KG1 (cell line): ENCODE data around the gene DAB1.

Experiments
- DNase-seq: peaks from one replicate; lab custom pipeline; 2025; lab: John Stamatoyannopoulos, UW

DAB1 gene

DNA sequence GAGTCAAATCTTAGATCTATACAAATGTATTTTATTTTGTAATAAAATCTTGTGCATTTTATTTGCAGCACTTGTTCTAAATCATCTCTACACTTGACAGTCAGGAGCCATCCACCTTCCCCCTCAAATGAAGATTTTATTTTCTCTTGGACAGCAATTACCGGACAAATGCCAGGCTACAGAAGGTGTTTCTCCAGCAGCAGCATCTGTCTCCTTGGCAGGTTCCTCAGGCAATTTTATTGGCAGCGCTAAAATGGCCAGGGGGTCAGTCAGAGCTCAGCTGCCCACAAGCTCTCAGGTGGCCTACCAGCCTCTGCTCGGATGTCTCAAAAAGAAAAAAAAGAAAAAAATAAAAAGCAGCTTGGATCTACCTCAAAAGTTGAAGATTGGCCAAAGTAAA is 107.6 kb downstream of the DAB1 start:
- no peak for DNase-seq

DNA sequence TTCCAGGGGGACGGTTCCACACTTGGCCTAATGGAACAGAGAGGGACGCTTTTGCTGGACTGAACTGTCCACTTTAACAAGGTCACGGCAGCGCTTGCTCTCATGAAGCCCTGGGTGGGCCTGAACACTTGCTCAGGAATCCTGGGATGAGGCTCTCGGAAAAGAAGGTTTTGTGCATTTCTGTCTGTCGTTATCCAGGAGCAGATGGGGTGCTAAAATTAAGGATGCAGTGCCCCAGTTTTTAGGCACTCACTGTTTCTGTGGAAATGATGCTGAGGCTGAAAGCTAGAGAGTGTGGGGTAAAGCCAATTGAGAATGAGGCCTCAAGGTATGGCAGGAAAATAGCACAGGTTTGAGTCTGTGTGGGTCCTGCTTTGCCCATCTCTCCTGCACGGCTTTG is 111.0 kb downstream of the DAB1 start:
- DNase-seq, result no peak

DNA sequence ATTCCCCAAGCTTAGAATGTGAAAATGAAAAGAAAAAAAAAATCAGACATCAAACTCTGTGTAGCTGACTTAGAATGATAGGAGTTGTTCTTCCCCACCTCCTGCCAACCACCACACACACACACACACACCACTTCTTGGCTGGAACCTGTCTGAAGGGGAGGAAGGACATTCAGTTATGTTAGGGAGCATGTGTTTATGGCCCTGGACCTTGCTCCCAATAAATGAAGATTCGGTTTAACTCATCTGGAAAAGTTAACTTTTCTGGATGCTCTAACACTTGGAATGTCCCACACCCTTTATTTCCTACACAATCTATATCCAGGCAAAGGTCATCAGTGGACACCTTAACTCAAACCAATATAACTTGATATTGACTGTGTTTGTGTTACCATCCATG is 112.4 kb downstream of the DAB1 start:
- DNase-seq, result no peak

DNA sequence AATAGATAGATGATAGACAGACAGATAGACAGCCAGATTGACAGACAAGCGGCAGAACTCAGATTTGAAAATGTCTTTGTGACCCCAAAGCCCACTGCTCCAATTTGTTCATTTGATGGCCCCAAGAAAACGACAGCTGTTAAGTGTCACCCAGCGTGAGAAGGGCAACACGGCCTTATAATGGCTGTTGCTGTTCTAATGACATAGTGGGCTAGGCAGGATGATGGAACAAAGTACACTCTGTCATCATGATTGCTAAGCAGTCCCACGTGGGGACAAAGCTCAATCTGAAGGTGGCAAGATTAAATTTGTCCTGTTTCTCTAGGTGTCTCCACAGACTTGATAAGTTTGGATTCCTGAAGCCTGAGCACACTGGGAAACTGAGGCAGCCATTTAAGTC is 112.9 kb downstream of the DAB1 start:
- DNase-seq, result no peak

DNA sequence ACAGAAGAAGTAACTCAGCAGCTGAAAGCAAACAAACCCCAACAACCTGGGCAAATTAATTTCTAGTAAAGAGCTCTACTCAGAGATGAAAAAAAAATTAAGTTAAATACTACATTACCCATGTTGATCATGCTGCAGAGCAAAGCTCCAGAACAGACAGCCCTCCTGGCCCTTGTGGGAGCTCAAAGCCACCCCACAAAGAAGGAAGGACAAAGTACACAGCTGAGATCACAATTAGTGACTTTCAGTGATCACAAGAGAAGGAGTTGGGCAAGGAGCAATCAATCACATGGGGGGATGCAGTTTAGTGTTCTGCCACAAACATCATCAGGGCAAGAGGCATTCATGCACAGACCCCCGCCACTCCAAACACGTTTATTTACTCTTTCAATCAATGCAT is 114.2 kb downstream of the DAB1 start:
- DNase-seq, result no peak

DNA sequence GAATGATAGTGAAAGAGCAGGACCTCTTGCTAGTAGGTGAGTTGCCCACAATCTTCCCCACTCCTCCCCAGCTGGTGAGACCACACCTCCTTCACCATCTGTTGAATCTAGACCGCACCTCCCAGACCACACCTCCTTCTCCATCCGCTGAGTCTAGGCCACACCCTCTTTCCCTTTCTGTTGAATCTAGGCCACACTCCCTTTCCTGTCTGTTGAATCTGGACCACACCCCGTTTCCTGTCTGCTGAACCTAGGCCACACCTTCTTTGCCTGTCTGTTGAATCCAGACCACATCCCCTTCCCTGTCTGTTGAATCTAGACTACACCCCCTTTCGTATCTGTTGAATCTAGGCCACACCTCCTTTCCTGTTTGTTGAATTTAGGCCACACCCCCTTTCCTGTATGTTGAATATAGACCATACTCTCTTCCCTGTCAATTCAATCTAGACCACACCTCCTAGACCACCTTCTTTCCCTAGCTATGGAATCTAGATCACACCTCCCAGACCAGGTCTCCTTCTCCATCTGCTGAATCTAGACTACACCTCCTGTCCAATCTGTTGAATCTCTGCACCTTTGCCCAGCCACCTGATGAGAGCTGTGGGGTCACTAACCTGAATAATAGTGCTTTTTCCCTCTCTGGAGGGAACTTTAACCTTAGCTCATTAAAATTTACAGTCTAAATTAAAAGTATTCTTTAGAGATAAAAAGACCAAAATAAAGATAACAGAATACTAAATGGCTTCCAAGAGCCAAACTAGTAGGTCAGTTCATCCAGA is 116.3 kb downstream of the DAB1 start:
- peak; percentile 3 for DNase-seq

DNA sequence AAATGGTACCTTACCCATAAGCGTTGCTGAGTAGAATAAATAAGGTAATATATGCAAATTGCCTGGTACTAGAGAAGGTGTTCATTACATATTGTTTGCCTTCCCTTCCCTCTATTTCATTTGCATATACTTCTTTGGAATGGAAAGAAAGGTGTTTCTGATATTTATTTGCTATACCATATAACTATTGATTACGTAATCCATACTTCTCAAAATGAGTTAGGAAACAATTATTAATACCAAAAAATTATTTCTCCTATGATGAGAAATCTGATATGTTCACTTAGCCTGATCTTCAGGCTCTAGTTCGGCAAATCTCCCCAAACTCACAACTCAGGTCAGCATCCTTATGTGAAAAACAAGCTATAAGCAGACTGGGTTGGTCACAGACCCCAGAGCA is 119.3 kb downstream of the DAB1 start:
- DNase-seq, result no peak

DNA sequence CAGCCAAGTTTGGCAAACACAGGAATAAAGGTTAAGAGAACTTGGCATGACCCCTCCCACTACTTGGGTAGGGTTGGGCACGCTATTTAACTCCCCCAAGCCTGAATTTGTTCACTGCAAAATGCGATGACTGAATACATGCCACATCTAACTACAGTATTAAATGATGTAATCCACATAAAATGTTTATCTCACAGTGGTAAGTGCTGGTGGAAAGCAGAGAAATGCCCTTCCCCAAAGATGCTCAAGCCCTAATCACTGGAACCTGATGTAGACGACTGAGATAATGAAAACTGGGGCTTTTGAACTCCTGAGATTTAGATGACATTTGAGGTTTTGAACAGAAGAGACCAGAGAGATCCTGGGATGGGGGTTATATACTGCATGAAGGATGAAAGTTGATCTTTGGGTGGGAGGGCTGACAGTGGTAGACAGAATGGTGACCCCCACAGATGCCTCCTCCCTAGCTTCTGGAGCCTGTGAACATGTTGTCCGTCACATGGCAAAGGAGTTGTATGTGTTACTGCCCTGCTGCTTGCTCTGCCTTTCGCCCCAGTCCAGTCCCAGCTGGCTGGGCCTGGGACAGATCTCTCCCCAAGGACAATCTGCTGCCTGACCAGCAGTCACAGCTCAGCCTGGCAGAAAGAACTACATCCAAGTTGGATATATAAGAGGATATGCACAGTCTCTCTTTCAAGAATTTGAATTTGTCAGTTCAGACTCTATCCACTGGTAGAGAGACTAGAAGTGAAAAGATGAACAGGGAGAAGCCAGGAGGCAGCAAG is 120.9 kb downstream of the DAB1 start:
- DNase-seq, result no peak

DNA sequence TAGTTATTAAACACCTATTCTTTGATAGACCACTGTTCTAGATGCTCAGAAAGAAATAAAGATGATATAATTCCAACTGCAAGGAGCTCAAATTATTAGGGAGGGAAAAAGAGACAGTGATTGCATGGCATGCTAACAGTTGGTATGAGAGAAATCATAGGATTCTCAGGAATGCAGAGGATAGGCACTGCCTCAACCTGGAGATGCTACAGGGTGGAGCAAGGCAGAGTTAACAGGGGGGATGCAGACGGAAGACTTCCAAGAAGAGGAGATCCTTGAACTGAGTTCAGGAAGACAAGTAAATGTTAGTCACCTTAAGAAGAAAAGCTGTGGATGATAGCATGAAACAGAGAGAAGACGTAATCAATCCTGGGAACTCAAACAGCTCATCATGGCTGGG is 123.7 kb downstream of the DAB1 start:
- DNase-seq, result no peak

DNA sequence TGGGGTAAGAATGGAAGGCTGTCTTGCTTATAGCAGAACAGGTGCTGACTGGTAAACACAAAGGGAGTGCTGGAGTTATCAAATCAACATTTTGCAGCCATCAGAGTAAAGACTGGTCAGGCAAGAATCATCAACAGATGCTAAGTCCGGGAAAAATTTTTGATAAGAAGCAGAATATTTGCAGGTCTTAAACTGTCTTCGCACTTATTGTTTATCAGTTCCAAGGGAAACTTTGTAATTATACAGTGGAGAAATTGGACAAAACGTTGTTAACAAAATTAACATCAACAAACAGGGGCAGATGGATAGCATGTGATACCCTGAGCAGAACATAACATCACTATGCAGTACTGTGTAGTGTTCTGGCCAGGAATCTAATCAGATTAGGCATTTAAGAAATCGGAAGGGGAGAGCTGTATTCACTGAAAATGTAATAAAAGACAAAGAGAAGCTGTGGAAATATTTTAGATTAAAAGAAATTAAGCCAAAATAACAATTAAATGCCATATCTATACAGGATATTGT is 127.1 kb downstream of the DAB1 start:
- DNase-seq, result no peak

DNA sequence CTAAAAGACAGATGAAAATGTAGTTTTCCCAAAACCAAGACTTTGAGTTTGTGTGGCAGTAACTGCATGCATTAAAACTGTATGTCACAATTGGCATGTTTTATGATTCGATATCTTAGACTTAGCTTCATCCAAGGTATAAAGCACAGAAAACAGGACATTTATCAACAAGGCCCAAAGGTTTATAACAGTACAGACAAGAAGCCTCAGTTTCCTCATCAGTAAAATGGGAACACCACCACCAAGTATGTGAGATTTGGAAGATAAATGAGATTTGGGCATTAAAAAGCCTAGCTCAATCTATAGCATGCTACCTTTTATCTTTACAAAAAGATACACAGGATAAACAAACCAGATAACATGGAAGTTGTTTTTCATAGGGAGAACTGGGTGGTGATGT is 128.5 kb downstream of the DAB1 start:
- DNase-seq, result no peak

DNA sequence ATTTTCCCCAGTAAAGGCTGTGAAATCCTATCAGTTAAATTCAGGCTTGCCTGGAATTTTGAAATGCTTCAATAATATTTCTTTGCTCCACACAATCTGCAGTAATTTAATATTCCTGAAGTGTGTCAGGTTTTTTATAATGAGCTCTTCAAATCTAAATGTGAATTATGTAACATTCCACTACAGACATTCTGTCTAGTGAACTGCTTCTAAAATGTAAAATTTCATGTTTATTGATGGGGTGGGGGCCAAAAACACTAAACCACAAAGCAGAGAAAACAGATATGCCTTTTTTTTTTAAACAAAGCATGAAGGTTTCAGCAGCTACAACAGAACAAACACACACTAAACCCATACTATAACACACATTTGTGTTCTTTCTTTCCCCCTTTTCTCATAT is 129.7 kb downstream of the DAB1 start:
- DNase-seq, result no peak

DNA sequence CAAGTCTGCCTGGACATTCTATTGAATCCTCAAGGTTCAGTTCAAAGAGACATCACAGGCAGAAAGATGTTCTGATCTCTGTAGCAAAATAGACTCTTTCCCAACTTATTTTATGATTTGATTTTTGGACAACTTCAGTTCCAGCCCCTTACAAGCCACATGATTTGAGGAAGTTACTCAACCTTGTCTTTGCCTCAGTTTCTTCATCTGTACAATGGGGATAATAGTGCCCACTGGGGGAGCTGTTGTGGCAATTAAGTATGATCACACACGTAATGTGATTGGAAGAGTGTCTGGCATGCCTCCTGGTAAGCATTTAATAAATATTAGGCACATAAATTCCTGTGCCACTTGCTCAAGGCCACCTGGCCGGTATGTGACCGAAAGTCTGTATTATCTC is 130.6 kb downstream of the DAB1 start:
- no peak for DNase-seq

DNA sequence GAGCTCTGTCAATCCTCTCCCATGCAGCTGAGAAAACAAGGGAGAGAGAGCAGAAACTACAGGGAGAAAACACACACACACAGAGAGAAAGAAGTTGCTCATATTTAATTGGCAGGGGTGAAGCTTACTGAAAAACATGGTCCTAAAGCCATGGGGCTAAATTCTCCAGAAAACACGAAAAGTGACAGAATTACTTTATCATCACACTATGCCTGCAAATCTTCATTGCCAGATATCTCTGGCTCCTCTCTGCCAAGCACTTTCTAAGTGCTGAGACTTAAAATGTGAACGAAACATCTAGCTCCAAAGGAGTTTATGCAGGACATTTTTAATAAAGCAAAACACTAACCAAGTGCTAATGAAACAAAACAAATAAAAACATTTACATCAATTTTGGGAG is 134.1 kb downstream of the DAB1 start:
- DNase-seq, result no peak

DNA sequence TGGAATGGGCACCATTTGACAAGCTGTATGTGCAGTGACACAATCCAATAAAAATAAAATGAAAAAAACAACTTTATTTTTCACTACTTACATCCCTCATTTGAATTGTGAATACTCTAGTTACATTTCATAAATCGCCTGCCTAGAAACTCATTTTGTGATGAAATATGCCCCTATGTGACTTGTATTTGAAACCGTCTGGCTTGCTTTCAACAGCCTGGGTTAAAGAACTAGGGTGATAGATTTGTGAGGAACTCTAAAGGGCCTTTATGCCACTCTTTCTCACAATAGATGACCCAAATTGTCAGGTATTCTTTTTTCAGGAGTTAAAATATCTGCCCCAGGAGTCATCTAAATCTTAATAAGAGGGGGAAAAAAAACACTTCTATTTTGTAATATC is 137.9 kb downstream of the DAB1 start:
- DNase-seq, result no peak

DNA sequence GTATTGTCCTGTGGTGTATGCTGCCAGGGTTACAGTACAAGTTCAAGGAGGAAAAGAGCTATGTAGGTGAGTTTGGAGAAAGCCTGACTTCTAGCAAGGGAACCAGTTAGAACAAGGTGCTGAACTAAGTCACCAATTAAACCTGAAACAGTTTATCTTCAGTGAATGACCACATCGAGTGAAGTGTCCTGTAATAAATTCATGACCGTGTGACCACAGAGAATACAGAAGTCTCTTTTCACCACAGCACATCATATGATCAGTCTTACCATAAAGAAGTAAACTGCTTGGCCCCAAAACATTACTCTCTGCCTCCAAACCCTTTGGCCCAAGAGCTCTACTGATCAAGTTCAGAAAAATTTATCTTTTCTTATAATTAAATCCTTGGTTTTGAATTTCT is 141.4 kb downstream of the DAB1 start:
- DNase-seq, result no peak

DNA sequence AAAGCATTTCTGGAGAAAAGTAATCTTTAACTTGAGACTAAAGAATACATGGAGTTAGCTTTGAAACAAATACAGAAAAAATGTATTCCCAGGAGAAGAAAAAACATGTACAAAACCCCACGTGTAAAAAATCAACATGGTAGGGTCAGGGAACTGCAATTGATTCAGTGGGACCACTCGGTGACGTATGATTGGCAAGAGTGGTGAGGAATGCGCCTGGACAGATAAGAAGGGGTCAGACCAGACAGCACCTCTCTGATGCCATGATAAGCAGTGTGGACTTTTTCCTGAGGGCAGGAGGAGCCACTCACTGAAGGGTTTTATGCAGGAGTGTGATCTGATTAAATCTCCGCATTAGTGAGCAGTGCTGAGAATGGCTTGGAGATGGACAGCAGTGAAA is 142.5 kb downstream of the DAB1 start:
- no peak for DNase-seq

DNA sequence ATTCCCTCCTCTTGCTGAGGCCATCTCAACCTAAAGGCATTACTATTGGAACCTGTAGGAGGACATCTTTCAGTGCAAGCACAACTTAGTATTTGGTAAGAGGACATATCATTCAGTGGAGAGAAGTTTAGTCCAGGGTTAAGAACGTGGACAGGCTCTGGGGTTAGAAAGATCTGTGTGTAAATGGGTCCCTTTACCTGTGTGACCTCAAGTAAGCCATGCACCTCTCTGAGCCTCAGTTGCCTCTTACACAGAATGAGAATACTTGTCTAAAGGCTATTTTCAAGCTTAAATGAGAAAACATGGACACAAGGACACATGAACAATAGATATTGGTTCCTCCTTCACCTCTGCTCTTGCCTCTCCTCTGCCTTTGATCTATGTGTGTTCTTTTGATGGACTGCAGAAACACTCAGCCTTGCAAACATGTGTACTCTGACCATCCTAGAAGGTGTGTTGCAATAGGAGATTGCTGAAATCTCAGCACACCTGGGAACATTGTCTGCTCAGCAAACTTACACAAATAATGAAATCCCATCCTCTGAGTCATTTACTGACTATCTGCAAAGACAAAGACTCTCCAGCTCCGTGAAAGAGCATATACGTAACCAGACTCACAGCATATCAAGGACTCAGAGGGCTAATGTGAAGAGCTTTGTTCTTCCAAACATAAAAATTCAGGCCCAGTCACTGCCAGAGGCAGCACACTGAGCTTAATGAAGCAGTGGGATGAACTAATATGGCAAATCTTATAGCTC is 143.8 kb downstream of the DAB1 start:
- DNase-seq, result no peak

DNA sequence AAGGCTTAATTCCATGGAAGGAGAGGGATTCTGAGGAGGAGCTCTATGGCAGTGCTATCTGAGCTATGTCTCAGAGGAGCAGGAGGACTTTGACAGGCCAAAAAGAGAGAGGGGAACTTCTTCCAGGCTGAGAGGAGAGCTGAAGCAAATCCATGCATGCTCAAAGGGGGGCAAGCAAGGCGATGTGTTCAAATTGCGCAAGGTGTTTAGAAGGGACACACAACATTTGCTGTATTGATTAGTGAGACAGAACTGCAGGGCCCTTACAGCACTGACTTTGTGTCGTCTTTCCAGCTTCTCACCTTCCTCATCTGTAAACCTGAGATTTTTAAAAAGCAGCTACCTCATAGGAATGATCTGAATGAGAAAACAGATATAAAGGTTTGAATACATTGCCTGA is 145.3 kb downstream of the DAB1 start:
- no peak for DNase-seq

DNA sequence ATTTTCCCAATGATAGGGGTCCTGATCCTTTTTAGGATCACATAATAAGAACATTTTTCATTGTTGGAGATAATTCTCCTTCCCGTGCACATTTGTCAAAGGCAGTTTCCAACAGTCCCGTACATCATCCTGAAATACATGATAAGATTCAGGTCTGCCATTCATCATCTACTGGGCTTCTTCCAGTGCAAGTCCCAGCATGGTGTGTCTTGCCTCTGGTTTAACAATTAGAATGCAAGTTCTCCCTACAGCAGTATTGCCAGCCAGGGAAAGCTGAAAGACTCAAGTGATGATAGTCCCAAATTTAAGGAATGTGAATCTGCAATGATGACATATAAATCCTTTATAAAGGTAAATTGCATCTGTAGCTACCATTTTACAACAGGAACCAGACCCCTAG is 146.2 kb downstream of the DAB1 start:
- no peak for DNase-seq

DNA sequence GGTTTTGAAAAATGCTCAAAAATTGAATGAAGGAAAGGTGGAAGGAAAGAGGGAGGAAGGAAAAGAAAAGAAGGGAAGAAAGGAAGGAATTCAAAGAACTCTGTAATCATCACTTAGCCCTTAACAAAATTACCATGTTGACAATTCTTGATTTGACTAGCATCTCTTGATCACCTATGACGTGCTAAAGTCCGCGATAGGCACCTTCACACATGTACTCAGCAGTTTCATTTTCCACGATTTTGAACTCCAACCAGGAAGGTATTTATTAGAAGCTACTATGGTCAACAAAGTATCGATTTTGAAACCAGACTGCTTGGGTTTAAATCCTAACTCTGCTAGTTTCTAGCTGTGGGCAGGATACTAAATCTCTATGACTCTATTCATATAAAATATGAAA is 146.9 kb downstream of the DAB1 start:
- DNase-seq, result no peak

DNA sequence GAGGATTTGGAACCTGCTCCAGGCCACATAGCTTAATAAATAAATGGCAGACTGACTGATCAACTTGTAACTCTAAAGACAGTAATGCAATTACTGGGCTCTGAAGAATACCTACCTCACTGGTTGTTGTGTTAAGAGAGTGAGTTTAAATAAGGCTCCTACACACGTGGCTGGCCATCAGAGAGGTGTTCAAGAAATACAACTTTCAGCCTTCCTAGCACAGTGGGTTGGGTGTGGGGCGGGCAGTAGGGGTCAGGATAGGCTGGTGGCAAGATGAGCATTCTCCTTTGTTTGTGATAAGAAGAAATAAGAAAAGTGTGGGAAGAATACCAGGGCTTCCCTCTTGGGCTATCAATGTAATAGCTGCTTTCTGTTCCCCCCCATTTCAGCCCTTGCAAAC is 151.3 kb downstream of the DAB1 start:
- DNase-seq, result no peak

DNA sequence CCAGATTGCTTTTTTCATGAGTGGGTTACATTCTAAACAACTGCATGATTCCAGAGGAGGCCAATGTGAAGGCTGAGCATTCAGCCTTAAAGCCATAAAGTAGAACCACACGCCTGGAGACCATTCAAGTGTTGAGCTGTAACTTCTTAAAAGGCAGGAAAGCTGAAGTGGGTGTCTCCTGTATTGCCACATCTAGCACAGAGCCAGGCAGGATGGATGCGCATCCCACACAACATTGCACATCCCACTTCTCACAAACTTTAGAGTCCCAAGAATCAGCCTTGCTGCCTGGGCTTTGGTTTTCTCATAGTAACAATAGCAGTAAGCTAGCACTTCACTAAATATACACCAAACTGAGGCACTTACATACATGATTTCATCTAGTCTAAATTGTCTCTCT is 151.7 kb downstream of the DAB1 start:
- DNase-seq, result no peak
